ENCODE results near the gene GREM2. TPM values are rescaled to one million over a fixed set of nuclear protein-coding genes. Genes with fewer than 3 reads are reported as not detected.

Gene GREM2
- total RNA-seq, 2 experiments from 2014 or later: 0.16 to 0.28 TPM

DNA sequence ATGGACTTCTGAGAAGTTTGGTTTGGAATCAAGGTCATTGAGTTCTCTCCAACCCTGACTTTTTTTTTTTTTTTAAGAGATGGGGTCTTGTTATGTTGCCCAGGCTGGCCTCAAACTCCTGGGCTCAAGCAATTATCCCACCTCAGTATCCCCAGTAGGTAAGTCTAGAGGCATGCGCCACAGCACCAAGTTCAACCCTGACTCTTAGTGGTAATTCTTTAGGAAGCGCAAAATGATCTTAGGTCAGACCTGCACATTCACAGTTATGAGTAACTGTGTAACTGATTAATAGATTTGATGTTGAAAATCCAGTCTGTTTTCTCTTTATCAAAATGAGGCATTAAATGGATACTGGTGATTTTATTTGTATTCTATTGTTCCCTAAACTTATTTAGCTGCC lies 95.9 kb downstream of the GREM2 start:
- POLR2A ChIA-PET: no interaction called here

DNA sequence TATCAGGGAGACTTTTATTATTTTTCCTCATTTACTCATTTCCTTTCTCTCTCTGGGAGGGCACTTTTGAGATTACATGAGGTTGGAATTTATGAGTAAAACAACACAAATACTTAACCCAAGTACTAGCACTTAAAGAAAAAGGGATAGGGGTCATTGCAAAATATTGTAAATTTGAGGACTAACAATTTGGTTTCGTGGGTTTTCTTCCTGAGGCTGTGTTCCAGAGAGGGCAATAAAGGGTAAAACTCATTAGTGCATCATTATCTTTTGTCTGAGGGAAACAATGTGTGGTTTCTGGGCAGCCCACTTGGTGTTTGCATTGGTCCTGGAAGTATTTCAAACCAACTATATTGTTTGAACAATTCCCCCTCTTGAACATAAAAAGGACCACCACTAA lies 96.5 kb downstream of the GREM2 start:
- no peaks in the 10 kb centered on the region for H3K4me1 Mint-ChIP-seq (ENCODE audit: low read depth)
- Histone ChIP-seq H3K4me3 (ENCODE audit: low read length) (no peak overlapping the region), H3K27me3 (ENCODE audit: control insufficient read depth in 1 of 2, insufficient read depth in 2 of 2, low read length in 2 of 2) (no peaks in the 10 kb centered on the region), H3K36me3 (ENCODE audit: insufficient read depth, low read length) (no peaks in the 10 kb centered on the region), H3K4me1 (ENCODE audit: insufficient read depth, low read length) (no peaks in the 10 kb centered on the region), H3K9me3 (ENCODE audit: control insufficient read depth in 1 of 2, insufficient read depth in 1 of 2, low read length in 2 of 2) (peaks cover 0 to 3% of the 10 kb centered on the region in 2 experiments), H3K27ac (ENCODE audit: low read depth in 1 of 2, low read length in 2 of 2) (no peak overlapping the region)
- peaks cover 3% of the 10 kb centered on the region for H3K9me3 Mint-ChIP-seq
- DNase-seq (no peak), ATAC-seq (ENCODE audit: poor library complexity) (no peak)
- intact Hi-C loops (cut with DNase I, micrococcal nuclease): no loop called here
- POLR2A ChIA-PET: no interaction called here
- CTCF ChIA-PET: no interaction called here
- no peak overlapping the region for H3K4me3 Mint-ChIP-seq
- H3K27ac Mint-ChIP-seq: no peak overlapping the region
- H3K36me3 Mint-ChIP-seq (ENCODE audit: low read depth): no peaks in the 10 kb centered on the region
- no peak for TF ChIP-seq CTCF (IDR thresholded peaks at IDR 0.05)
- H3K27me3 Mint-ChIP-seq: no peaks in the 10 kb centered on the region

More for the DNA sequence above, 95.9 kb downstream of the GREM2 start:
- CTCF ChIA-PET: no interaction called here
- no peaks in the 10 kb centered on the region for H3K27me3 ChIP-seq (ENCODE audit: control insufficient read depth in 1 of 2, insufficient read depth in 2 of 2, low read length in 2 of 2)
- DNase-seq: no peak
- no peak for TF ChIP-seq CTCF (IDR thresholded peaks at IDR 0.05)
- no peak for ATAC-seq (ENCODE audit: poor library complexity)
- peaks cover 0 to 3% of the 10 kb centered on the region in 2 experiments for H3K9me3 ChIP-seq (ENCODE audit: control insufficient read depth in 1 of 2, insufficient read depth in 1 of 2, low read length in 2 of 2)
- H3K4me1 Mint-ChIP-seq (ENCODE audit: low read depth): no peaks in the 10 kb centered on the region
- no peaks in the 10 kb centered on the region for H3K36me3 Mint-ChIP-seq (ENCODE audit: low read depth)
- no peak overlapping the region for H3K27ac Mint-ChIP-seq
- no peaks in the 10 kb centered on the region for H3K36me3 ChIP-seq (ENCODE audit: insufficient read depth, low read length)
- H3K4me3 Mint-ChIP-seq: no peak overlapping the region
- H3K27me3 Mint-ChIP-seq: no peaks in the 10 kb centered on the region
- no peak overlapping the region for H3K27ac ChIP-seq (ENCODE audit: low read depth in 1 of 2, low read length in 2 of 2)
- no peak overlapping the region for H3K4me3 ChIP-seq (ENCODE audit: low read length)
- no peaks in the 10 kb centered on the region for H3K4me1 ChIP-seq (ENCODE audit: insufficient read depth, low read length)
- peaks cover 4% of the 10 kb centered on the region for H3K9me3 Mint-ChIP-seq
- intact Hi-C loops (cut with DNase I, micrococcal nuclease): no loop called here

DNA sequence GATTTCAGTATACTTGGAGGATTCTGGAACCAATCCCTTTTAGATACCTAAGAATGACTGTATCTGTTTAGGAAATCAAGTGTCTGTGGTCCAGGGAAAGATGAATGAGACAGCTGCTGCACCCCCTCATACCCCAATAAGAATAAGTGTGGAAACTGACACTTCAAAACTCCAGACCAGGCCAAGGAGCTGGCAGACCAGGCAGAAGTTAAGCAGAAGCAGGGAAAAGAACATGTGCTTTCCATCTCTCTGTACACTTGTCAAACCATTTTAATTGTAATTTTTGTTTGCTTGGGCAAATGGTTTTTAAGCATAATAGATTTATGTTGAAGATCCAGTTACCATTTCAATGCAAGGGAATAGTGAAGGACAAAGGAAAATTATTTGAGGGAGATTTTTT lies 100.2 kb downstream of the GREM2 start:
- peaks cover 0 to 7% of the 10 kb centered on the region in 2 experiments for H3K9me3 ChIP-seq (ENCODE audit: control insufficient read depth in 1 of 2, insufficient read depth in 1 of 2, low read length in 2 of 2)
- peaks cover 10% of the 10 kb centered on the region for H3K9me3 Mint-ChIP-seq
- H3K4me3 Mint-ChIP-seq: no peak overlapping the region
- H3K4me3 ChIP-seq (ENCODE audit: low read length): no peak overlapping the region
- H3K27me3 Mint-ChIP-seq: no peaks in the 10 kb centered on the region
- intact Hi-C loops (cut with DNase I, micrococcal nuclease): no loop called here
- ATAC-seq (ENCODE audit: poor library complexity) (no peak), DNase-seq (no peak)
- no peaks in the 10 kb centered on the region for H3K36me3 Mint-ChIP-seq (ENCODE audit: low read depth)
- ChIA-PET POLR2A (no interaction called here), CTCF (no interaction called here)
- H3K27ac Mint-ChIP-seq: no peak overlapping the region
- no peak overlapping the region for H3K27ac ChIP-seq (ENCODE audit: low read depth in 1 of 2, low read length in 2 of 2)
- no peaks in the 10 kb centered on the region for H3K4me1 Mint-ChIP-seq (ENCODE audit: low read depth)
- no peaks in the 10 kb centered on the region for H3K4me1 ChIP-seq (ENCODE audit: insufficient read depth, low read length)
- TF ChIP-seq CTCF (IDR thresholded peaks at IDR 0.05): no peak
- H3K27me3 ChIP-seq (ENCODE audit: control insufficient read depth in 1 of 2, insufficient read depth in 2 of 2, low read length in 2 of 2): no peaks in the 10 kb centered on the region
- no peaks in the 10 kb centered on the region for H3K36me3 ChIP-seq (ENCODE audit: insufficient read depth, low read length)
